ENCODE measurements around the gene COG5.

COG5 gene

DNA sequence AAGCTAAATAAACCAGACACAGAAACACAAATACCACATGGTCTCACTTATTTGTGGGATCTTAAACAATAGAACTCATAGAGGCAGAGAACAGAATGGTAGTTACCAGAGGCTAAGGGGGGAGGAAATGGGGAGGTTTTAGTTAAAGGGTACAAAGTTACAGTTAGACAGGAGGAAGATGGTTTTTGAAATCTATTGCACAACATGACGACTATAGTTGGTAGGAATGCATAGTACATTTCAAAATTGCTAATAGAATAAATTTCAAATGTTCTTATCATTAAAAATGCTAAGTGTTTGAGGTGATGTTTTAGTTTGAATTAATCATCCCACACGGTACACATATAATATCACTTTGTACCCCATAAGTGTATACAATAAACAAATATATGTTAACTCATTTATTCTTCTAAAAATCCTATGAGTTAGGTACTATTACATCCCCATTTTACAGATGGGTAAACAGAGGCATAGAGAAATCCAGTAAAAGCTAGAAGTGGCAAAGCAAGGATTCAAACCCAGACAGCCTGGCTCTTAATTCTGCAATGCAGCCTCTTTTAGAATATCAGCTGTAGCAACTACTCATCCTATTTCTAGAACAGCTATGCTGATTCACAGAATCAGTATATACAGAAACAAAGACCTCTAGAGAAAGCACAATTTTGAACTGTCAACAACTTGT is 344.0 kb downstream of the COG5 start:
- TF ChIP-seq, protein P1, sequence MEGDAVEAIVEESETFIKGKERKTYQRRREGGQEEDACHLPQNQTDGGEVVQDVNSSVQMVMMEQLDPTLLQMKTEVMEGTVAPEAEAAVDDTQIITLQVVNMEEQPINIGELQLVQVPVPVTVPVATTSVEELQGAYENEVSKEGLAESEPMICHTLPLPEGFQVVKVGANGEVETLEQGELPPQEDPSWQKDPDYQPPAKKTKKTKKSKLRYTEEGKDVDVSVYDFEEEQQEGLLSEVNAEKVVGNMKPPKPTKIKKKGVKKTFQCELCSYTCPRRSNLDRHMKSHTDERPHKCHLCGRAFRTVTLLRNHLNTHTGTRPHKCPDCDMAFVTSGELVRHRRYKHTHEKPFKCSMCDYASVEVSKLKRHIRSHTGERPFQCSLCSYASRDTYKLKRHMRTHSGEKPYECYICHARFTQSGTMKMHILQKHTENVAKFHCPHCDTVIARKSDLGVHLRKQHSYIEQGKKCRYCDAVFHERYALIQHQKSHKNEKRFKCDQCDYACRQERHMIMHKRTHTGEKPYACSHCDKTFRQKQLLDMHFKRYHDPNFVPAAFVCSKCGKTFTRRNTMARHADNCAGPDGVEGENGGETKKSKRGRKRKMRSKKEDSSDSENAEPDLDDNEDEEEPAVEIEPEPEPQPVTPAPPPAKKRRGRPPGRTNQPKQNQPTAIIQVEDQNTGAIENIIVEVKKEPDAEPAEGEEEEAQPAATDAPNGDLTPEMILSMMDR (IDR thresholded peaks at IDR 0.05; ENCODE audit: extremely low read depth, missing control alignments), result no peak
- DNase-seq (ENCODE audit: low spot score), result no peak

DNA sequence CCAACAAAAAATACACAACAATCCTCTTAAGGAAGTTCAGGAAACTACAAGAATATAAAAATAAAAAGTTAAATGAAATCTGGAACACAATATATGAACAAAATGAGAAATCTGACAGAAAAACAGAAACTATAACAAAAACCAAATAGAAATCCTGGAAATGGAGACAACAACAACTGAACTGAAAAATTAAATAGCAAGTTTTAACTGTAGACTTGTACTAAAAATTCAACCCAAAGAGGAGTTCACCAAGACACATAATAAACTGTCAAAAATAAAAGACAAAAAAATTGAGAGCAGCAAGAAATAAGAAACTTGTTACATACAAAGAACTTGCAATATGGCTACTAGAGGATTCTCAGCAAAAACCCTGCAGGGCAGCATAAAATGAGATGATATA is 349.8 kb downstream of the COG5 start:
- TF ChIP-seq, protein P1 (IDR thresholded peaks at IDR 0.05; ENCODE audit: extremely low read depth, missing control alignments), result no peak

DNA sequence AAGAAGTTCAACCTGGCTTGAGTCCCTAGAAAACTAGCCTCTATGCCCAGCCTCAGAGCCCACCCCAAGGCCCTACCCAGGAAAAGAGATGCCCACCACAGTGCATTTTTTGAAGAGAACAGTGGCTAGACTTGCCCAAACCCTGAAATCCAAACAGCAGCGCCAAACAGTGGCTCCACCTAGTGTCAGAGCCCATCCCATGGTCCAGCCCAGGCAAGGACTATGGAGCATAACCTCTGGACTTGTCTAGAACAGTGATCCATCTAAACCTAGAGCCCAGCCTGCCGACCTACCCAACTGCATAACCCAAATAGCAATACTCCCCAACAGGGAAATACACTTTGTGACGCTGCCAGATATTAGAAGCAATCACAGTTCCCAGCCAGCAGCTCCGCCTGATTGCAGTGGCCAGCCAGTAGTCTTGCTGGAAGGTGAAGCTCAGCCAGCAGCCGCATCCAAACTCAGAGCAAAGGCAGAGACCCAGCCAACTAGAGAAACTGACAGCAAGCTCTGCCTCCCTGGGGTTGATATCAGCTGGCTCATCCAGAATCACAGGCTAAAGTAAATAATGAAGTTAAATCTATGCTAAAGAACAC is 350.4 kb downstream of the COG5 start:
- DNase-seq (ENCODE audit: low spot score), result no peak
- TF ChIP-seq, protein P1 (IDR thresholded peaks at IDR 0.05; ENCODE audit: extremely low read depth, missing control alignments), result no peak

More for the DNA sequence above, 349.8 kb downstream of the COG5 start:
- no peak for DNase-seq (ENCODE audit: low spot score)

DNA sequence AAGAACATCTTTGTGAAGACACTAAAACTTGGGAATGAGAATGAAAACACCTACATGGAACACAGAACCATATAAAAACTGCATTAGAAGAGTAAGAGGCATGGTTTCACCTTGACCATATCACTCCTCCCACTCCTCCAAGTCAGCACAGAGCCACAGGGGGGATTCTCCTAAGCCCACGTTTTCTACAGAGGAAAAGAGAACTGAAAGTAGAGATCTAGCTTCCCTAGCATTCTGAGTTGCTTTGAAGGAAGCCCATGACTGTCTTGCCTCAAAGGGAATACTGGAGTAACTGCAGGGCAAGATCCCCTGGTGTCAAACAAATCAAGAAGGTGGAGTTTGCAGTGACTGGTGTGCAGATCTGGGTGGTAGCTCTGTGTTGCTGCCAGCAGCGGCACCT is 351.0 kb downstream of the COG5 start:
- no peak for DNase-seq (ENCODE audit: low spot score)
- TF ChIP-seq, protein P1 (IDR thresholded peaks at IDR 0.05; ENCODE audit: extremely low read depth, missing control alignments), result no peak

DNA sequence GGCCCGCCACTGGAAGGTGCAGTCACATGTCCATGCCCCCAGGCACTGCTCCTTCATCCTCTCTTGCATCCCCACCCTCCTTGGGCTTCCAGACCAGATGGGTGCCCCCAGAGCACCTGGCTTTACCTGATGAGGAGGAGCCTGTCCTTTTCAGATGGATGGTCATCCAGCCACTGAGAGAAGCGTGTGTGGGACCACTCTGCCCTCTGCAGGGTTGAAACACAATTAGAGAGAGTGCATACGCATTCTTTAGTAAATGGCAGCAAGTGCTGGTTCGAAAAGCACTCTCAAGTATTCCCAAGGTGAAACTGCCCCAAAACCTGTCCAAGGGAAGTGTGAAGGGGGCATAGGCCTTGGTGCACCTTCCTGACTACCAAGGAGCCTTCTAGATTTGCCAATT is 353.3 kb downstream of the COG5 start:
- DNase-seq (ENCODE audit: low spot score), result no peak
- TF ChIP-seq, protein P1 (IDR thresholded peaks at IDR 0.05; ENCODE audit: extremely low read depth, missing control alignments), result no peak

DNA sequence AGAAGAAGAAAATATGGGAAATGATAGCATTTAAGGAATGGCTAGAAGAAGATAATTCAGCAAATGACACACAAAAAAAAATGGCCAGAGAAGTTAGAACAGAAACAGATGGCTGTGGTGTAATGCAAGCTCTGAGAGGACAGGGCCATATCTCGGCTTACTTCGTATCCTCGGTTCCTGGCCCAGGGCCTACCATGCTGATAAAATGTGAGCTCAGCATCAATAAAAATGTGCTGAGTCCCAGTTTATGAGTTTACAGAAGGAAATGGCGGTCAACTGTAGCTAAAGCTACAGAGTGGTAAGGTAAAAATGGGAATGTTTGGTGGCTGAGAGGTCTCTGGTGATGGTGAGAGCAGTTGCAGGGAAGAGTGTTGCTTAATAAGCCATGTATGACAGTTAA is 354.2 kb downstream of the COG5 start:
- TF ChIP-seq, protein P1 (IDR thresholded peaks at IDR 0.05; ENCODE audit: extremely low read depth, missing control alignments), result no peak
- DNase-seq (ENCODE audit: low spot score), result no peak

DNA sequence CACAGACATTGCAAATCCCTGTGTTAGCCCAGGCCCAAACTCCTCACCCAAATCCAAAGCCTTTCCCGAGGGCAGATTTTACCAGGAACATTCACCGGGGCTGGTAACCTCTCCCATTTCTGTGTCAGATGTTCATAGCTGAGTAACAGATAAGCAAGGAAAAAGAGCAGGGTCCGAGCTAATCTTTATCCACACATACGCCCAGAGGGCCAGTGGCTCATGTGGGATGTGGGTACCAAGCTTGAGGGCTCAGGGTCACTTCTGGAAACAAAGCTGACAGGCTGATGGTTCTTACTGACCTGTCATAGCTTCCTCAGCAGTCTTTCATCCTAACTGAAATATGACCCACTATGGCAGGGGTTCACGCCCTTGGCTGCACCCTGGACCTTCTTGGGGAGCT is 355.2 kb downstream of the COG5 start:
- DNase-seq (ENCODE audit: low spot score), result no peak
- TF ChIP-seq, protein P1 (IDR thresholded peaks at IDR 0.05; ENCODE audit: extremely low read depth, missing control alignments), result no peak
